Measurements from ENCODE around the gene NACA.

GRCh38 chr12:56713345-56713744 is 11.8 kb downstream of the NACA start:
- TF ChIP-seq ZNF274 (IDR thresholded peaks at IDR 0.05; ENCODE audit: low read depth, low read length), result no peak
- TF ChIP-seq YY1 (IDR thresholded peaks at IDR 0.05; ENCODE audit: insufficient read depth, insufficient read length), result no peak

Measured in NT2/D1 (cell line).